ENCODE data around the gene SOS2. TPM values are rescaled to one million over a fixed set of nuclear protein-coding genes. Genes with fewer than 3 reads are reported as not detected.

SOS2 gene
- total and polyA plus RNA-seq, 10 of the 15 experiments (the other 5 are each of a cell fraction or from before 2014, with no cell fraction given) = 2.1 to 16.8 (median 8.4) TPM

- no peaks in the 10 kb centered on the region for H3K4me1 ChIP-seq (ENCODE audit: control insufficient read depth, insufficient read depth, low read length)
- H3K36me3 ChIP-seq (ENCODE audit: control insufficient read depth in 2 of 2, insufficient read depth in 2 of 2, low read length in 1 of 2) = no peaks in the 10 kb centered on the region; a peak in 3 of 4 replicates
- H3K27ac ChIP-seq (ENCODE audit: control insufficient read depth, insufficient read depth) = no peak overlapping the region
- TF ChIP-seq PKNOX1 (IDR thresholded peaks at IDR 0.05) = no peak
- TF ChIP-seq SMC3 (IDR thresholded peaks at IDR 0.05; ENCODE audit: borderline replicate concordance, low read length) = no peak
- WGBS (ENCODE audit: insufficient coverage, insufficient replicate concordance, low lambda C conversion rate, missing lambda C conversion rate) = 86% methylated on average over 3 of the region's 3 CpGs
- ChIA-PET SMC1A (ENCODE audit: uncharacterized antibody, unreplicated experiment) (no interaction called here), CTCF (no interaction called here), RAD21 (ENCODE audit: unreplicated experiment) (no interaction called here), POLR2A (no interaction called here)
- H3K9ac ChIP-seq (ENCODE audit: control insufficient read depth, insufficient read depth, low read length) = no peak overlapping the region
- no peaks in the 10 kb centered on the region for H3K9me3 ChIP-seq (replicated peaks; ENCODE audit: control insufficient read depth, insufficient read depth, low read length)
- H3K4me2 ChIP-seq (ENCODE audit: control insufficient read depth, insufficient read depth) = no peak overlapping the region
- no peak overlapping the region for H3K4me3 ChIP-seq
- no peaks in the 10 kb centered on the region for H4K20me1 ChIP-seq (ENCODE audit: control insufficient read depth, insufficient read depth)
- intact Hi-C loops (cut with micrococcal nuclease; ENCODE audit: unreplicated experiment) (no loop called here), in situ Hi-C loops (cut with MboI) (no loop called here)
- DNase-seq (ENCODE audit: low read depth, low spot score) = no peak
- no peak for FAIRE-seq
- no peak overlapping the region for H2AFZ ChIP-seq (ENCODE audit: control insufficient read depth, low read depth, low read length)
- no TSS peak for BruUV-seq (replicated peaks)
- no peak for ATAC-seq
- H3K79me2 ChIP-seq (ENCODE audit: control insufficient read depth, insufficient read depth, low read length) = no peaks in the 10 kb centered on the region
- no peaks in the 10 kb centered on the region for H3K27me3 ChIP-seq (replicated peaks in 1 of 2; ENCODE audit: control insufficient read depth in 2 of 2, insufficient read depth in 2 of 2, low read length in 1 of 2)
These were observed 22.9 kb upstream of the SOS2 start for GRCh38 chr14:50254248-50254647.

- SMC1A ChIA-PET (ENCODE audit: uncharacterized antibody, unreplicated experiment) = interaction anchor here (0.6 to 1.0 kb wide), 2 partner anchors 13 to 105 kb away, joined by 3 read pairs; no protein-coding TSS in a partner anchor
- Histone ChIP-seq H3K4me1 (ENCODE audit: control insufficient read depth, insufficient read depth, low read length) (no peaks in the 10 kb centered on the region), H3K9me3 (replicated peaks; ENCODE audit: control insufficient read depth, insufficient read depth, low read length) (no peaks in the 10 kb centered on the region), H3K9ac (ENCODE audit: control insufficient read depth, insufficient read depth, low read length) (no peak overlapping the region), H3K79me2 (ENCODE audit: control insufficient read depth, insufficient read depth, low read length) (no peaks in the 10 kb centered on the region), H3K27me3 (replicated peaks in 1 of 2; ENCODE audit: control insufficient read depth in 2 of 2, insufficient read depth in 2 of 2, low read length in 1 of 2) (no peaks in the 10 kb centered on the region), H4K20me1 (ENCODE audit: control insufficient read depth, insufficient read depth) (no peaks in the 10 kb centered on the region), H3K27ac (ENCODE audit: control insufficient read depth, insufficient read depth) (no peak overlapping the region), H3K4me2 (ENCODE audit: control insufficient read depth, insufficient read depth) (no peak overlapping the region), H3K36me3 (ENCODE audit: control insufficient read depth in 2 of 2, insufficient read depth in 2 of 2, low read length in 1 of 2) (no peaks in the 10 kb centered on the region; a peak in 3 of 4 replicates), H2AFZ (ENCODE audit: control insufficient read depth, low read depth, low read length) (no peak overlapping the region), H3K4me3 (no peak overlapping the region)
- DNase-seq (ENCODE audit: low read depth, low spot score) (no peak), ATAC-seq (no peak), FAIRE-seq (no peak)
- POLR2A ChIA-PET = no interaction called here
- CTCF ChIA-PET = interaction anchor here (0.8 kb wide), 1 partner anchor 11 kb away, joined by 3 read pairs; no protein-coding TSS in a partner anchor
- 95% methylated on average over 7 of the region's 7 CpGs for WGBS (ENCODE audit: insufficient coverage, insufficient replicate concordance, low lambda C conversion rate, missing lambda C conversion rate)
- in situ Hi-C loops (cut with MboI) = no loop called here
- intact Hi-C loops (cut with micrococcal nuclease; ENCODE audit: unreplicated experiment) = no loop called here
- RAD21 ChIA-PET (ENCODE audit: unreplicated experiment) = no interaction called here
- no TSS peak for BruUV-seq (replicated peaks)
- no peak for TF ChIP-seq SP1 (IDR thresholded peaks at IDR 0.05; ENCODE audit: low read depth, low read length)
- no peak for TF ChIP-seq KAT2A (conservative IDR thresholded peaks at IDR 0.05; ENCODE audit: control insufficient read depth, low read depth, low read length)
- no peak for TF ChIP-seq NR2C1 (IDR thresholded peaks at IDR 0.05)
- no peak for TF ChIP-seq BMI1 (IDR thresholded peaks at IDR 0.05; ENCODE audit: borderline replicate concordance)
- no peak for TF ChIP-seq NFYA (IDR thresholded peaks at IDR 0.05; ENCODE audit: borderline replicate concordance, low read depth, low read length)
- no peak for TF ChIP-seq TCF12 (IDR thresholded peaks at IDR 0.05; ENCODE audit: low read depth, low read length)
- no peak for TF ChIP-seq TCF7 (IDR thresholded peaks at IDR 0.05; ENCODE audit: borderline replicate concordance)
- no peak for TF ChIP-seq PBX3 (IDR thresholded peaks at IDR 0.05; ENCODE audit: insufficient replicate concordance, low read depth, low read length)
- no peak for TF ChIP-seq RCOR1 (conservative IDR thresholded peaks at IDR 0.05; ENCODE audit: low read depth, low read length)
- TF ChIP-seq MTA2 (IDR thresholded peaks at IDR 0.05; ENCODE audit: low read depth) = no peak
- TF ChIP-seq ZBED1 (IDR thresholded peaks at IDR 0.05; ENCODE audit: borderline replicate concordance) = no peak
- TF ChIP-seq GATAD2B (conservative IDR thresholded peaks at IDR 0.05; ENCODE audit: low read depth) = no peak
These were observed 17.9 kb upstream of the SOS2 start for GRCh38 chr14:50249136-50249775.
